KG1 (cell line): ENCODE data around the gene ASPSCR1.

ENCODE experiments used
- DNase-seq: peaks from one replicate; lab custom pipeline; 2025; lab: John Stamatoyannopoulos, UW

The ASPSCR1 gene

GRCh38 chr17:82013341-82013740, 35.9 kb downstream of the ASPSCR1 start:
- no peak for DNase-seq

GRCh38 chr17:82013772-82014321, 36.4 kb downstream of the ASPSCR1 start:
- DNase-seq, result no peak

- DNase-seq, result no peak
Measured at GRCh38 chr17:82014432-82014831, 37.0 kb downstream of the ASPSCR1 start.

- DNase-seq, result no peak
Measured at GRCh38 chr17:82014971-82015310, 37.5 kb downstream of the ASPSCR1 start.

GRCh38 chr17:82015311-82015971, 38.0 kb downstream of the ASPSCR1 start:
- no peak for DNase-seq

GRCh38 chr17:82016061-82016874, 38.8 kb downstream of the ASPSCR1 start:
- DNase-seq, result no peak

GRCh38 chr17:82016875-82017459, 39.5 kb downstream of the ASPSCR1 start:
- no peak for DNase-seq

GRCh38 chr17:82017612-82018151, 40.3 kb downstream of the ASPSCR1 start:
- no peak for DNase-seq

GRCh38 chr17:82018152-82018988, 40.9 kb downstream of the ASPSCR1 start:
- DNase-seq, result no peak

GRCh38 chr17:82018989-82019689, 41.7 kb downstream of the ASPSCR1 start:
- no peak for DNase-seq

- DNase-seq, result no peak
Measured at GRCh38 chr17:82019690-82020571, 42.5 kb downstream of the ASPSCR1 start.

- DNase-seq, result no peak
Measured at GRCh38 chr17:82020572-82021106, 43.2 kb downstream of the ASPSCR1 start.

GRCh38 chr17:82021107-82021899, 43.9 kb downstream of the ASPSCR1 start:
- peak; percentile 58 for DNase-seq

- no peak for DNase-seq
Measured at GRCh38 chr17:82021900-82022309, 44.5 kb downstream of the ASPSCR1 start.

- no peak for DNase-seq
Measured at GRCh38 chr17:82022310-82022980, 45.0 kb downstream of the ASPSCR1 start, which contains the start of gene CENPX. CENPX (minus strand) TSS chr17:82022878; CDS start chr17:82022861, 17 bp downstream.

GRCh38 chr17:82022981-82023446, 45.6 kb downstream of the ASPSCR1 start, which contains the start of gene LRRC45:
LRRC45 (plus strand) TSS chr17:82023305; CDS start chr17:82023644, 339 bp downstream.
- peak; percentile 100 for DNase-seq

GRCh38 chr17:82023447-82024241, 46.2 kb downstream of the ASPSCR1 start:
- DNase-seq, result peak; percentile 15
